ENCODE data around the gene AGPAT3. TPM values are rescaled to one million over a fixed set of nuclear protein-coding genes. Genes with fewer than 3 reads are reported as not detected.

Gene AGPAT3
- total RNA-seq, 1 donor: 47.4 TPM

DNA sequence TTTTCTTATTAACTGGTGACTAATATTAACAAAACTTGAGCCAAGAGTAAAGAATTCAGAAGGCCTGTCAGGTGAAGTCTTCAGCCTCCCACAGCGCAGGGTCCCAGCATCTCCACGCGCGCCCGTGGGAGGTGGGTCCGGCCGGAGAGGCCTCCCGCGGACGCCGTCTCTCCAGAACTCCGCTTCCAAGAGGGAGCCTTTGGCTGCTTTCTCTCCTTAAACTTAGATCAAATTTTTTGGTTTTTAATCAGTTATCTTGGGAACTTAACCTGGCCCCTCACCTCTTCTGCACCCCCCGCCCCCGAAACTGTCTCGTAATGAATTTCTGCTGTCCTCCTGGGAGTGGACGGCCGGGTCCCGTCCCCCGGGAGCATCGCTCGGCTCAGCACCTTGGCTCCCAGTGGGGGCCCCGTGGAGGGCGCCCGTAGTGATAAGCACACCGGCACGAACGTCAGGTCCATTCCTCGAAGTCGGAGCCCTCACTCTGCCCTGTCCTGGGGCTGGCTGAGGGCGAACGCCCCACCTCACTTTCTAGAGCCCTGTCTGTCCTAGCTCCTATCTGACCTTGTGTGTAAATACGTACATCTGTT, 117.6 kb downstream of the AGPAT3 start:
- peaks cover 15% of the 10 kb centered on the region for H3K27me3 ChIP-seq (ENCODE audit: insufficient read depth, low read length)
- H3K4me2 ChIP-seq (ENCODE audit: insufficient read depth, low read length): no peak overlapping the region
- no peak overlapping the region for H2AFZ ChIP-seq (ENCODE audit: low read length)
- peaks cover 3% of the 10 kb centered on the region for H4K20me1 ChIP-seq (ENCODE audit: insufficient read depth, low read length)
- no peak for TF ChIP-seq CTCF (IDR thresholded peaks at IDR 0.05; ENCODE audit: extremely low read depth, low read depth, low read length)
- H3K9me3 ChIP-seq (ENCODE audit: low read depth, low read length): no peaks in the 10 kb centered on the region
- DNase-seq (ENCODE audit: insufficient read length, low spot score, missing footprints): peak; percentile 65
- H3K4me1 ChIP-seq (ENCODE audit: insufficient read depth, low read length): no peaks in the 10 kb centered on the region
- no peaks in the 10 kb centered on the region for H3K79me2 ChIP-seq (ENCODE audit: insufficient read depth, low read length)
- H3K36me3 ChIP-seq (ENCODE audit: insufficient read depth, low read length): peaks cover 30% of the 10 kb centered on the region
- no peak overlapping the region for H3K4me3 ChIP-seq (ENCODE audit: insufficient read depth, low read length)
- no peak overlapping the region for H3K27ac ChIP-seq (ENCODE audit: low read depth, low read length)

GRCh38 chr21:43983390-43983789, 118.4 kb downstream of the AGPAT3 start:
- Histone ChIP-seq H3K4me1 (ENCODE audit: insufficient read depth, low read length) (no peaks in the 10 kb centered on the region), H3K27ac (ENCODE audit: low read depth, low read length) (no peak overlapping the region), H3K4me3 (ENCODE audit: insufficient read depth, low read length) (no peak overlapping the region), H2AFZ (ENCODE audit: low read length) (no peak overlapping the region), H3K9me3 (ENCODE audit: low read depth, low read length) (no peaks in the 10 kb centered on the region), H3K36me3 (ENCODE audit: insufficient read depth, low read length) (peaks cover 25% of the 10 kb centered on the region), H4K20me1 (ENCODE audit: insufficient read depth, low read length) (peaks cover 3% of the 10 kb centered on the region), H3K27me3 (ENCODE audit: insufficient read depth, low read length) (peaks cover 15% of the 10 kb centered on the region), H3K4me2 (ENCODE audit: insufficient read depth, low read length) (no peak overlapping the region), H3K79me2 (ENCODE audit: insufficient read depth, low read length) (no peaks in the 10 kb centered on the region)
- no peak for TF ChIP-seq CTCF (IDR thresholded peaks at IDR 0.05; ENCODE audit: extremely low read depth, low read depth, low read length)
- peak; percentile 57 for DNase-seq (ENCODE audit: insufficient read length, low spot score, missing footprints)

DNA sequence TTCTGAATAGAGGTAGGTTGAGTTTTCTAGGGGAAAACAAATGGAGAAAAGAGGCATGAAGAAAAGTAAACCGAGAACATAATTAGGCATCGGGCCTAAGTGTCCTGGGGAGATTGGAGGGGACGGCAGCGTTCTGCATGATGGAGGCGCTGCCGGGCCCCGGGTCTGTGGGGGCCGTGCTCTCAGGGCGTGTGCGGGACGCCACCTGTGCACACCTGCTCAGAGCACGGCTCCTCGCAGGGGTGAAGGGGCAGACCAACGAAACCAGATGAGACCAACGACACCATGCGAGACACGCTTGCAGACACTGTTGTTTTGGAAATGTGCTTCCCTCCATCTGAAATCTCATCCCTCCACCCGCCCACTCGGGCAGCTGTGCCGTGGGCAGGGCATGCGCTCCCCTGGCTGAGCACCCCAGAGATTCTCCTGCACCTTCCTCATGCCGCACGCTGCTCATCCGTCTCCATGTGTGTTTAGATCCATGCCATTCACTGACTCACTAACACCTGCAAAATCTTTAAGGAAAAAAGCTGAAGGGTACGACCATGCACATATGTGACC, 118.9 kb downstream of the AGPAT3 start:
- DNase-seq (ENCODE audit: insufficient read length, low spot score, missing footprints): peak; percentile 83
- Histone ChIP-seq H3K79me2 (ENCODE audit: insufficient read depth, low read length) (no peaks in the 10 kb centered on the region), H2AFZ (ENCODE audit: low read length) (no peak overlapping the region), H3K36me3 (ENCODE audit: insufficient read depth, low read length) (peaks cover 20% of the 10 kb centered on the region), H4K20me1 (ENCODE audit: insufficient read depth, low read length) (peaks cover 3% of the 10 kb centered on the region), H3K9me3 (ENCODE audit: low read depth, low read length) (no peaks in the 10 kb centered on the region), H3K4me3 (ENCODE audit: insufficient read depth, low read length) (no peak overlapping the region), H3K27ac (ENCODE audit: low read depth, low read length) (no peak overlapping the region), H3K4me2 (ENCODE audit: insufficient read depth, low read length) (no peak overlapping the region), H3K4me1 (ENCODE audit: insufficient read depth, low read length) (no peaks in the 10 kb centered on the region), H3K27me3 (ENCODE audit: insufficient read depth, low read length) (peaks cover 15% of the 10 kb centered on the region)
- no peak for TF ChIP-seq CTCF (IDR thresholded peaks at IDR 0.05; ENCODE audit: extremely low read depth, low read depth, low read length)

DNA sequence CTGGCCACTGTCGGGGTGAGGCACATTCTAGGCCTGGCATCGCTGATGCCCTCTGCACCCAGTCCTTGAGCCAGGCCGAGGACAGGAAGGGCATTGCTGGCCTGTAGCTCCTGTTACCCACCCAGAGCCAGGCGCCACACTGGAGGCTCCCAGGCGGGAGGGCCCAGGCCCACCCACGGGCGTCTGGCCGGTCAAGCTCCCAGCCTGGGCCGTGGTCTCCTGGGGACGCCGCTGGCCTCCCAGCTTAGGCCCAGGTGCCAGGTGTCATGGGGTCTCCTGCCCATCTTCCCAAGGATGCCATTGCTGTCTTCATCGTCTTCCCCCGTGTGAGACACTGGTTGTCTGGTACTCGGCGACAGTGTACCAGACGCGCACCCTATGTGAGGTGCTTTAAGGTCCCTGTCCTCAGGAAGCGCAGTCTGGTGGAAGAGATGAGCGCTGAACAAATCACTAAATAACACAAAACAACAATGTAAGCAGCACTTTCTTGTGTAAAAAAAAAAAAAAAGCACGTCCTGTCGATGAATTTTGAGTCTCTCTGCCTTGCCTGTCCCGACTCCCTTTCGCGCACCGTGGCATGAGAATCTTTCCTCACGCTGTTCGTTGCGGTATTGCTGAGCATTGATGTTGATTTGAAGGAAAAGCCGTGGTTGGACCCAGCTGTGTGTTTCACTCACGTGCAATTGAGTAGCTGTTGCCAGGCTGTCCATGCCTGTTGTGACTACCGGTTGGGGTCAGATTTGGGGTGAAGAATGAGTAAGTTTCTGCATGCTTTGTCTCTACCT, 120.1 kb downstream of the AGPAT3 start:
- H4K20me1 ChIP-seq (ENCODE audit: insufficient read depth, low read length): peaks cover 3% of the 10 kb centered on the region
- H3K4me2 ChIP-seq (ENCODE audit: insufficient read depth, low read length): no peak overlapping the region
- peak; percentile 74 for DNase-seq (ENCODE audit: insufficient read length, low spot score, missing footprints)
- H3K79me2 ChIP-seq (ENCODE audit: insufficient read depth, low read length): no peaks in the 10 kb centered on the region
- no peak overlapping the region for H2AFZ ChIP-seq (ENCODE audit: low read length)
- no peak overlapping the region for H3K4me3 ChIP-seq (ENCODE audit: insufficient read depth, low read length)
- no peak for TF ChIP-seq CTCF (IDR thresholded peaks at IDR 0.05; ENCODE audit: extremely low read depth, low read depth, low read length)
- peaks cover 18% of the 10 kb centered on the region for H3K36me3 ChIP-seq (ENCODE audit: insufficient read depth, low read length)
- H3K4me1 ChIP-seq (ENCODE audit: insufficient read depth, low read length): no peaks in the 10 kb centered on the region
- no peak overlapping the region for H3K27ac ChIP-seq (ENCODE audit: low read depth, low read length)
- H3K27me3 ChIP-seq (ENCODE audit: insufficient read depth, low read length): peaks cover 15% of the 10 kb centered on the region
- H3K9me3 ChIP-seq (ENCODE audit: low read depth, low read length): no peaks in the 10 kb centered on the region

Measured in osteoblast (primary cell).